Liver (tissue), 9 donors: ENCODE data around the gene ZBTB11. TPM values are rescaled to one million over a fixed set of nuclear protein-coding genes. Genes with fewer than 3 reads are reported as not detected.
"Not testable (repeated sequence)": the region's sequence is repeated elsewhere in the genome, so short reads cannot be mapped to it uniquely, and the experiment has no call there.

Experiments used
- DNase-seq: peaks from one replicate; pipeline ENCODE4 v3.0.0-alpha.2; 2017; ENCODE audit warnings: low spot score
- H3K27ac ChIP-seq, 2 donors: one replicate each; pipeline ENCODE4 v1.7.0; 2013; ENCODE audit warnings: inconsistent platforms in 2 of 2, low read length in 2 of 2, control low read depth in 1 of 2, low read depth in 1 of 2, mild to moderate bottlenecking in 1 of 2
- H3K27me3 ChIP-seq, 4 donors: one replicate each; pipeline versions ENCODE4 v1.6.1 to v1.7.0; 2013; ENCODE audit warnings: low read length in 3 of 4, inconsistent platforms in 1 of 4, mild to moderate bottlenecking in 1 of 4, moderate library complexity in 1 of 4; ENCODE audit not compliant: control insufficient read depth in 4 of 4, insufficient read depth in 4 of 4
- H3K36me3 ChIP-seq, 4 donors: one replicate each; pipeline versions ENCODE4 v1.6.1 to v1.7.0; 2013; ENCODE audit warnings: low read length in 3 of 4, mild to moderate bottlenecking in 3 of 4, low read depth in 1 of 4, moderate library complexity in 1 of 4; ENCODE audit not compliant: control insufficient read depth in 4 of 4, insufficient read depth in 3 of 4
- H3K4me1 ChIP-seq, 4 donors: one replicate each; pipeline versions ENCODE4 v1.6.1 to v1.7.0; 2013; ENCODE audit warnings: low read length in 3 of 4, mild to moderate bottlenecking in 3 of 4, moderate library complexity in 1 of 4; ENCODE audit not compliant: control insufficient read depth in 4 of 4, insufficient read depth in 4 of 4
- H3K4me3 ChIP-seq, 3 donors: one replicate each; pipeline versions ENCODE4 v1.6.1 to v1.7.0; 2013; ENCODE audit warnings: low read length in 3 of 3, control low read depth in 1 of 3, low read depth in 1 of 3, mild to moderate bottlenecking in 1 of 3
- H3K9ac ChIP-seq, 2 donors: one replicate each; pipeline ENCODE4 v1.7.0; 2013; ENCODE audit warnings: low read length in 2 of 2, mild to moderate bottlenecking in 2 of 2, moderate library complexity in 2 of 2, control low read depth in 1 of 2, low read depth in 1 of 2
- H3K9me3 ChIP-seq, 4 donors: one replicate each; pipeline versions ENCODE4 v1.6.1 to v1.7.0; 2013; ENCODE audit warnings: low read length in 3 of 4; ENCODE audit not compliant: control insufficient read depth in 4 of 4
- ATF3 ChIP-seq: IDR thresholded peaks from 2 replicates; pipeline ENCODE4 v1.6.1; 2016; ENCODE audit warnings: antibody characterized with exemption
- EGR1 ChIP-seq, 2 donors: IDR thresholded peaks; 2 replicates each; pipeline ENCODE4 v1.6.1; 2016 to 2018; ENCODE audit warnings: antibody characterized with exemption in 2 of 2, low read depth in 2 of 2
- FOXA1 ChIP-seq: IDR thresholded peaks from 2 replicates; pipeline ENCODE4 v1.6.1; 2016; ENCODE audit warnings: antibody characterized with exemption
- FOXA2 ChIP-seq: IDR thresholded peaks from 2 replicates; pipeline ENCODE4 v1.6.1; 2016; ENCODE audit warnings: antibody characterized with exemption
- GABPA ChIP-seq, 2 donors: IDR thresholded peaks in 1 of 2; conservative IDR thresholded peaks in 1 of 2; 2 replicates each; pipeline ENCODE4 v1.6.1; 2016; ENCODE audit warnings: antibody characterized with exemption in 2 of 2, mild to moderate bottlenecking in 1 of 2, moderate library complexity in 1 of 2
- HNF4A ChIP-seq, 2 donors: conservative IDR thresholded peaks; 2 replicates each; pipeline ENCODE4 v1.6.1; 2016; ENCODE audit warnings: antibody characterized with exemption in 2 of 2, mild to moderate bottlenecking in 2 of 2
- JUND ChIP-seq, 2 donors: IDR thresholded peaks; 2 replicates each; pipeline ENCODE4 v1.6.1; 2016; ENCODE audit warnings: antibody characterized with exemption in 2 of 2
- MAX ChIP-seq: IDR thresholded peaks from 2 replicates; pipeline ENCODE4 v1.6.1; 2016; ENCODE audit warnings: antibody characterized with exemption
- NR2F2 ChIP-seq: IDR thresholded peaks from 2 replicates; pipeline ENCODE4 v1.6.1; 2016; ENCODE audit warnings: antibody characterized with exemption
- RAD21 ChIP-seq, 2 donors: IDR thresholded peaks; 2 replicates each; pipeline ENCODE4 v1.6.1; 2016; ENCODE audit warnings: antibody characterized with exemption in 2 of 2, mild to moderate bottlenecking in 2 of 2
- RXRA ChIP-seq, 2 donors: IDR thresholded peaks; 2 replicates each; pipeline ENCODE4 v1.6.1; 2017 to 2018; ENCODE audit warnings: antibody characterized with exemption in 2 of 2, mild to moderate bottlenecking in 1 of 2
- SP1 ChIP-seq: IDR thresholded peaks from 2 replicates; pipeline ENCODE4 v1.6.1; 2018; ENCODE audit warnings: antibody characterized with exemption, mild to moderate bottlenecking
- TAF1 ChIP-seq: conservative IDR thresholded peaks from 2 replicates; pipeline ENCODE4 v1.6.1; 2016; ENCODE audit warnings: antibody characterized with exemption, mild to moderate bottlenecking
- WGBS: extraction: QIAGEN DNeasy Blood & Tissue Kit; methylation state at CpG from one replicate; pipeline ENCODE4 v1.1.7; 2013; 5-methylcytosine and 5-hydroxymethylcytosine counted together
- polyA plus RNA-seq, 2 donors: library from polyadenylated mRNA; stranded (reverse) in 1 of 2; unstranded in 1 of 2; fragments of 200-250 nt in 1 of 2; fragments of >200 nt in 1 of 2; fragmentation: Nextera tagmentation in 1 of 2; extraction: Ambion mirVana in 1 of 2; gene quantifications; one replicate each; pipeline versions ENCODE4 v1.2.1 to v1.2.3, GENCODE V29; 2013 to 2015
- total RNA-seq, 2 donors: library from RNA; depleted of rRNA; stranded (reverse); fragments of >200 nt; gene quantifications; one replicate each; pipeline ENCODE4 v1.2.3, GENCODE V29; 2014
- TF ChIP-seq, protein P1 (sequence below): IDR thresholded peaks from 2 replicates; pipeline ENCODE4 v1.6.1; 2016; ENCODE audit warnings: antibody characterized with exemption, mild to moderate bottlenecking
- TF ChIP-seq, protein P2 (sequence below): fragments of 150-350 bp; IDR thresholded peaks from 2 replicates; pipeline ENCODE4 v1.5.1; 2017; ENCODE audit warnings: improper control_type of control experiment, low read depth, low read length; ENCODE audit not compliant: missing input control
- TF ChIP-seq, protein P3 (sequence below): IDR thresholded peaks from 2 replicates; pipeline ENCODE4 v1.6.1; 2016; ENCODE audit warnings: antibody characterized with exemption
- donor health status: healthy.
- donor health status: healthy.
- donor health status: healthy.
- donor health status: healthy.
- donor health status: healthy.

ZBTB11 gene
- total and polyA plus RNA-seq, 4 donors: 3.8 to 18.7 (median 9.2) TPM

DNA sequence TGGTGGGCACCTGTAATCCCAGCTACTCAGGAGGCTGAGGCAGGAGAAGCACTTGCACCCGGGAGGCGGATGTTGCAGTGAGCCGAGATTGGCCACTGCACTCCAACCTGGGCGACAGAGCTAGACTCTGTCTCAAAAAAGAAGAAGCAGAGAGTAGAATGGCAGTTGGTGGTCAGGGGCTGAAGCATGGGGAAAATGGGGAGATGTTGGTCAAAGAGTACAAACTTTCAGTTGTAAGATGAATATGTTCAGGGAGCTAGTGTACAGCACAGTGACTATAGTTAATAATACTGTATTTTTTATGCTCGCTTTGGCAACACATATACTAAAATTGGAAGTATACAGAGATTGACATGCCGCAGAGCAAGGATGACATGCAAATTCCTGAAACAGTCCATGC is 61.4 kb downstream of the ZBTB11 start:
- Histone ChIP-seq H3K9ac (no peak overlapping the region), H3K9me3 (peaks cover 0 to 3% (median 0%) of the 10 kb centered on the region in 4 donors), H3K4me3 (no peak overlapping the region), H3K27ac (no peak overlapping the region), H3K4me1 (no peaks in the 10 kb centered on the region), H3K36me3 (no peaks in the 10 kb centered on the region), H3K27me3 (no peaks in the 10 kb centered on the region)
- WGBS: 95% methylated on average over 6 of the region's 6 CpGs
- no peak for TF ChIP-seq JUND (IDR thresholded peaks at IDR 0.05)
- no peak for TF ChIP-seq RXRA (IDR thresholded peaks at IDR 0.05)
- no peak for TF ChIP-seq NR2F2
- TF ChIP-seq, protein P1, sequence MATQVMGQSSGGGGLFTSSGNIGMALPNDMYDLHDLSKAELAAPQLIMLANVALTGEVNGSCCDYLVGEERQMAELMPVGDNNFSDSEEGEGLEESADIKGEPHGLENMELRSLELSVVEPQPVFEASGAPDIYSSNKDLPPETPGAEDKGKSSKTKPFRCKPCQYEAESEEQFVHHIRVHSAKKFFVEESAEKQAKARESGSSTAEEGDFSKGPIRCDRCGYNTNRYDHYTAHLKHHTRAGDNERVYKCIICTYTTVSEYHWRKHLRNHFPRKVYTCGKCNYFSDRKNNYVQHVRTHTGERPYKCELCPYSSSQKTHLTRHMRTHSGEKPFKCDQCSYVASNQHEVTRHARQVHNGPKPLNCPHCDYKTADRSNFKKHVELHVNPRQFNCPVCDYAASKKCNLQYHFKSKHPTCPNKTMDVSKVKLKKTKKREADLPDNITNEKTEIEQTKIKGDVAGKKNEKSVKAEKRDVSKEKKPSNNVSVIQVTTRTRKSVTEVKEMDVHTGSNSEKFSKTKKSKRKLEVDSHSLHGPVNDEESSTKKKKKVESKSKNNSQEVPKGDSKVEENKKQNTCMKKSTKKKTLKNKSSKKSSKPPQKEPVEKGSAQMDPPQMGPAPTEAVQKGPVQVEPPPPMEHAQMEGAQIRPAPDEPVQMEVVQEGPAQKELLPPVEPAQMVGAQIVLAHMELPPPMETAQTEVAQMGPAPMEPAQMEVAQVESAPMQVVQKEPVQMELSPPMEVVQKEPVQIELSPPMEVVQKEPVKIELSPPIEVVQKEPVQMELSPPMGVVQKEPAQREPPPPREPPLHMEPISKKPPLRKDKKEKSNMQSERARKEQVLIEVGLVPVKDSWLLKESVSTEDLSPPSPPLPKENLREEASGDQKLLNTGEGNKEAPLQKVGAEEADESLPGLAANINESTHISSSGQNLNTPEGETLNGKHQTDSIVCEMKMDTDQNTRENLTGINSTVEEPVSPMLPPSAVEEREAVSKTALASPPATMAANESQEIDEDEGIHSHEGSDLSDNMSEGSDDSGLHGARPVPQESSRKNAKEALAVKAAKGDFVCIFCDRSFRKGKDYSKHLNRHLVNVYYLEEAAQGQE: no peak
- TF ChIP-seq, protein P2, sequence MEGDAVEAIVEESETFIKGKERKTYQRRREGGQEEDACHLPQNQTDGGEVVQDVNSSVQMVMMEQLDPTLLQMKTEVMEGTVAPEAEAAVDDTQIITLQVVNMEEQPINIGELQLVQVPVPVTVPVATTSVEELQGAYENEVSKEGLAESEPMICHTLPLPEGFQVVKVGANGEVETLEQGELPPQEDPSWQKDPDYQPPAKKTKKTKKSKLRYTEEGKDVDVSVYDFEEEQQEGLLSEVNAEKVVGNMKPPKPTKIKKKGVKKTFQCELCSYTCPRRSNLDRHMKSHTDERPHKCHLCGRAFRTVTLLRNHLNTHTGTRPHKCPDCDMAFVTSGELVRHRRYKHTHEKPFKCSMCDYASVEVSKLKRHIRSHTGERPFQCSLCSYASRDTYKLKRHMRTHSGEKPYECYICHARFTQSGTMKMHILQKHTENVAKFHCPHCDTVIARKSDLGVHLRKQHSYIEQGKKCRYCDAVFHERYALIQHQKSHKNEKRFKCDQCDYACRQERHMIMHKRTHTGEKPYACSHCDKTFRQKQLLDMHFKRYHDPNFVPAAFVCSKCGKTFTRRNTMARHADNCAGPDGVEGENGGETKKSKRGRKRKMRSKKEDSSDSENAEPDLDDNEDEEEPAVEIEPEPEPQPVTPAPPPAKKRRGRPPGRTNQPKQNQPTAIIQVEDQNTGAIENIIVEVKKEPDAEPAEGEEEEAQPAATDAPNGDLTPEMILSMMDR: no peak
- no peak for TF ChIP-seq MAX
- TF ChIP-seq TAF1: no peak
- TF ChIP-seq RAD21 (IDR thresholded peaks at IDR 0.05): no peak
- no peak for TF ChIP-seq FOXA1
- TF ChIP-seq ATF3: no peak
- TF ChIP-seq HNF4A (conservative IDR thresholded peaks at IDR 0.05): no peak
- no peak for TF ChIP-seq SP1
- no peak for TF ChIP-seq GABPA (IDR thresholded peaks at IDR 0.05 in 1 of 2, conservative IDR thresholded peaks at IDR 0.05 in 1 of 2)
- TF ChIP-seq, protein P3, sequence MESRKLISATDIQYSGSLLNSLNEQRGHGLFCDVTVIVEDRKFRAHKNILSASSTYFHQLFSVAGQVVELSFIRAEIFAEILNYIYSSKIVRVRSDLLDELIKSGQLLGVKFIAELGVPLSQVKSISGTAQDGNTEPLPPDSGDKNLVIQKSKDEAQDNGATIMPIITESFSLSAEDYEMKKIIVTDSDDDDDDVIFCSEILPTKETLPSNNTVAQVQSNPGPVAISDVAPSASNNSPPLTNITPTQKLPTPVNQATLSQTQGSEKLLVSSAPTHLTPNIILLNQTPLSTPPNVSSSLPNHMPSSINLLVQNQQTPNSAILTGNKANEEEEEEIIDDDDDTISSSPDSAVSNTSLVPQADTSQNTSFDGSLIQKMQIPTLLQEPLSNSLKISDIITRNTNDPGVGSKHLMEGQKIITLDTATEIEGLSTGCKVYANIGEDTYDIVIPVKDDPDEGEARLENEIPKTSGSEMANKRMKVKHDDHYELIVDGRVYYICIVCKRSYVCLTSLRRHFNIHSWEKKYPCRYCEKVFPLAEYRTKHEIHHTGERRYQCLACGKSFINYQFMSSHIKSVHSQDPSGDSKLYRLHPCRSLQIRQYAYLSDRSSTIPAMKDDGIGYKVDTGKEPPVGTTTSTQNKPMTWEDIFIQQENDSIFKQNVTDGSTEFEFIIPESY: no peak
- no peak for TF ChIP-seq FOXA2
- TF ChIP-seq EGR1 (IDR thresholded peaks at IDR 0.05; ENCODE audit: low read depth in 2 of 2): no peak
- no peak for DNase-seq

DNA sequence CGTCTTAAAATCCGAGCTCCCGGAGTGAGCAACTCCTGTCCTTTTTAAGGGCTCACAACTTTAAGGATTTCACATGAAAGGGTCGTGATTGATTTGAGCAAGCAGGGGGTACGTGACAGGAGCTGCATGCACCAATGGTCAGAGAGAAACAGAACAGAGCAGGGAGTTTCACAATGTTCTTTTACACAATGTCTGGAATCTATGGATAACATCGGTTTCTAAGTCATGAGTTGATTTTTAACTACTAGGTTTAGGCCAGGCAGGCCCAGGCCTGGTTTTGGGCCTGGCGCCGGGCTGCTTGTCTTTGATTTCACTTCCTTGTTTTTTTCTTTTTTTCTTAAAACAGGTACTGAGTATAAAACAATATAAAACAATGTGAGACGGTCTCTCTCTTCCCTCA is 63.9 kb downstream of the ZBTB11 start:
- H3K36me3 ChIP-seq, H3K9ac ChIP-seq, H3K27ac ChIP-seq, DNase-seq, H3K4me1 ChIP-seq, H3K4me3 ChIP-seq, H3K27me3 ChIP-seq, H3K9me3 ChIP-seq: not testable (repeated sequence)
- 82% methylated on average over 8 of the region's 9 CpGs for WGBS
